Spinal cord (tissue), 10 donors: ENCODE results near the gene FOXJ1. TPM values are rescaled to one million over a fixed set of nuclear protein-coding genes. Genes with fewer than 3 reads are reported as not detected.

Source experiments
- DNase-seq, 6 donors: peaks; one replicate each; pipeline versions ENCODE4 v3.0.0 to v3.0.0-alpha.2; 2013 to 2015; ENCODE audit warnings: low spot score in 6 of 6, low read depth in 4 of 6
- H3K27ac ChIP-seq: one replicate; pipeline ENCODE4 v1.5.1; 2013; ENCODE audit warnings: low read depth, low read length, control low read depth
- H3K27me3 ChIP-seq: one replicate; pipeline ENCODE4 v1.6.1; 2013; ENCODE audit warnings: low read length; ENCODE audit not compliant: control insufficient read depth, insufficient read depth
- H3K36me3 ChIP-seq: one replicate; pipeline ENCODE4 v1.6.1; 2013; ENCODE audit warnings: low read length; ENCODE audit not compliant: control insufficient read depth, insufficient read depth
- H3K4me1 ChIP-seq: one replicate; pipeline ENCODE4 v1.6.1; 2013; ENCODE audit warnings: low read length; ENCODE audit not compliant: control insufficient read depth, insufficient read depth
- H3K4me3 ChIP-seq: one replicate; pipeline ENCODE4 v1.5.1; 2013; ENCODE audit warnings: low read depth, low read length, control low read depth
- H3K9me3 ChIP-seq: one replicate; pipeline ENCODE4 v1.6.1; 2013; ENCODE audit warnings: low read length; ENCODE audit not compliant: control insufficient read depth, insufficient read depth
- WGBS: methylation state at CpG from one replicate; pipeline ENCODE4 v1.1.5; 2013; ENCODE audit warnings: missing lambda C conversion rate; ENCODE audit not compliant: insufficient coverage; 5-methylcytosine and 5-hydroxymethylcytosine counted together
- polyA plus RNA-seq, 2 donors: library from polyadenylated mRNA; unstranded; fragments of 120-200 nt; gene quantifications; one replicate each; pipeline ENCODE4 v1.2.1, GENCODE V29; 2013; ENCODE audit not compliant: insufficient read length in 2 of 2
- total RNA-seq, 2 donors: library from RNA; depleted of rRNA in 1 of 2; stranded (reverse); fragments of 120-200 nt in 1 of 2; fragments of >200 nt in 1 of 2; gene quantifications; one replicate each; pipeline versions ENCODE4 v1.2.3 to v1.2.4, GENCODE V29; 2013 to 2014
- donor health status: healthy.

FOXJ1 gene
- total and polyA plus RNA-seq, 4 donors: 4.6 to 41.0 (median 26.0) TPM

DNA sequence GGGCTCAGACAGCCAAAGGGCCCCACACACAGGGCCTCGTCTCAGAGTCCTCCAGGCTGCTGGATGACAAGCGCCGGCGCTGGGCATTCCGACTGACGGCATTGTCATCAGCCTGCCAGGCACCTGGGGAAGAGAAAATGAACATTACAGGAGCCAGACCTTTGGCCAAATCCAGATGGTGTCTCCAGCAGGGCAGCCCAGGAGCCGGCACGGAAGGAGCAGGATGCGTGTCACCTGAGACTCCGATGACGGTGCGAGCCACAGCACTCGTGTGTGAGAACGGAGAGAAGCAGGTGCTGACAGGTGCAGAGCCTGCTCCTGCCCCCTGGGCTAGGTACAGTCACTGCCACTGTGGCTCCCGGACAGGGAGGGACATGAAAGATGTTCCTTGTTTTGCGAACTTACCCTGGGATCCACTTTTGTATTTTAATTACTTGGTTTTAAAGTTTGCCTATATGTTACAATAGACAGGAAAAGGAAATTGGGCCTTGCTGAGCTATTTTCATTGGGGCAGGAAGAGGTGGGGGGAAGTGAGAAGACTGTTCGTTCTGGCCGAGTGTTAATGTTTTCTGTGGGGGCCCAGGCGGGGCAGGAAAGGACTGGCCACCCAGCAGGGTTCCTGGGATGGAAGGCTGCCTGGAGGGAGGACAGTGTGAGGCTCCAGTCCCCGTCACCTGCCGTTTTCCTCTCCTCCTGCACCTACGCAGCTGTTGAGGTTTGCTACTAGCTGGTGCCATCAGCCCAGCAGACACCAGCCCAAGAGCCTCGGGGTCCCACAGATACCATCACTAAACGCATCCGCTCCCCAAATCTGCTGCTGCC, 4.4 kb upstream of the FOXJ1 start:
- H3K9me3 ChIP-seq: no peaks in the 10 kb centered on the region
- H3K4me3 ChIP-seq: no peak overlapping the region
- DNase-seq: no peak
- WGBS: 81% methylated on average over 24 of the region's 25 CpGs
- peaks cover 51% of the 10 kb centered on the region for H3K36me3 ChIP-seq
- H3K27ac ChIP-seq: peak overlapping the region; percentile 6
- H3K4me1 ChIP-seq: peaks cover 50% of the 10 kb centered on the region
- H3K27me3 ChIP-seq: peaks cover 7% of the 10 kb centered on the region

- H3K27me3 ChIP-seq: peaks cover 31% of the 10 kb centered on the region
- H3K4me3 ChIP-seq: no peak overlapping the region
- peaks cover 77% of the 10 kb centered on the region for H3K4me1 ChIP-seq
- DNase-seq: no peak
- WGBS: 82% methylated on average over 4 of the region's 6 CpGs
- no peak overlapping the region for H3K27ac ChIP-seq
- H3K9me3 ChIP-seq: no peaks in the 10 kb centered on the region
- H3K36me3 ChIP-seq: peaks cover 45% of the 10 kb centered on the region
Measured at GRCh38 chr17:76142585-76143041, 1.6 kb upstream of the FOXJ1 start.

DNA sequence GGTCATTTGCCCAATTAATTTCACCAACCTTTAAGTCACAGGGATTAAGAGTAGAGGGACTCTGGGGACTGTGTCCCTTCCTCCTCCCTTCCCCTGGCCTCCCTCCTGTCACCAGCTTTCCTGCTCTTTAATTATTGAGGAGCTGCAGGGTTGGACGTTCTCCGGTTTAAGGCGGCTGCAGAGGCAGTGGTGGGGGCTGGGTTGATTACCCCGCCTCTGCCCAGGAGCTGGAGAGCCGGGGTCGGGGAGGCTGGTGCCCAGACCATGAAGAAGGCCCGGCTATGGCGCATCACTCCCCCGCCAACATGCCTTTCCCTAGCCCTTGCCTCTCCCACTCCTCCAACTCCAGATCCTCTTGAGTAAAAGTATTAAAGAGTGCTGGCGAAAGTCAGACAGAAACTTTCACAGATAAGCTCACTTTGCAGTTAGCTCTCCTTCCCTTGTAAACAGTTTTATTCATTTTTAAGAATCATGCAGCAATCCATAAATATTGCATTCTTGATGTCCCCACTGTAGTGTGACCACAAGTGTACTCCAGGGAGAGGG, 1.1 kb upstream of the FOXJ1 start:
- Histone ChIP-seq H3K4me3 (no peak overlapping the region), H3K27ac (no peak overlapping the region), H3K27me3 (peaks cover 36% of the 10 kb centered on the region), H3K4me1 (peaks cover 78% of the 10 kb centered on the region), H3K9me3 (no peaks in the 10 kb centered on the region), H3K36me3 (peaks cover 45% of the 10 kb centered on the region)
- peak in 2 of 6 donors; percentile 23 to 34 for DNase-seq
- WGBS: 10% methylated on average over 2 of the region's 10 CpGs

DNA sequence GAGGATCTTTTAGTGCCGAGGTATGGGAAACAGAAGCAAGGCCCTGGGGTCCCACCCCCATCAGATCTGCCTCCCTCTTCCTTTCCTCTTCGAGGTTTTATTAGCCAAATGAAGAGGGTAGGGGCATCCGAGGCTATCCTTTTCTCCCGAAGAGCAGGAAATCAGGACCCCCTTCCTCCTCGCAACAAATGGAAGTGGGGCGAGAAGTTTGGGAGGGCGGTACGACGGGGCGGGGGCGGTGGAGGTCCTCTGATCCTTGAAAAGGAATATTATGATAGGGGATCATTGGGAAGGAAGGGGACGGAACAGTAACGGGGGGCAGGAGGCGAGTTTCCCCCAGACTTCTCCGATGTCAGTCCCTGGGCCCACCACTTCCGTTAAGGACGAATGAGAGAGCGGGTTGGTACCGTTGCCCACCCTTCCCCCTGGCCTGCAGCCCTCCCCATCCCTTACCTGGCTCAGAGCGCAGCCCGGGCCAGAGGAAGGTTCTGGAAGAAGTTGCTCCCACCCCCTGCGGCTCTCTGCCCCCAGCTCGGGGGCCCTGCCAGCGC, 309 bp downstream of the FOXJ1 start:
- Histone ChIP-seq H3K27me3 (peaks cover 40% of the 10 kb centered on the region), H3K27ac (peak overlapping the region; percentile 33)
- 7% methylated on average over 13 of the region's 24 CpGs for whole genome bisulfite sequencing

DNA sequence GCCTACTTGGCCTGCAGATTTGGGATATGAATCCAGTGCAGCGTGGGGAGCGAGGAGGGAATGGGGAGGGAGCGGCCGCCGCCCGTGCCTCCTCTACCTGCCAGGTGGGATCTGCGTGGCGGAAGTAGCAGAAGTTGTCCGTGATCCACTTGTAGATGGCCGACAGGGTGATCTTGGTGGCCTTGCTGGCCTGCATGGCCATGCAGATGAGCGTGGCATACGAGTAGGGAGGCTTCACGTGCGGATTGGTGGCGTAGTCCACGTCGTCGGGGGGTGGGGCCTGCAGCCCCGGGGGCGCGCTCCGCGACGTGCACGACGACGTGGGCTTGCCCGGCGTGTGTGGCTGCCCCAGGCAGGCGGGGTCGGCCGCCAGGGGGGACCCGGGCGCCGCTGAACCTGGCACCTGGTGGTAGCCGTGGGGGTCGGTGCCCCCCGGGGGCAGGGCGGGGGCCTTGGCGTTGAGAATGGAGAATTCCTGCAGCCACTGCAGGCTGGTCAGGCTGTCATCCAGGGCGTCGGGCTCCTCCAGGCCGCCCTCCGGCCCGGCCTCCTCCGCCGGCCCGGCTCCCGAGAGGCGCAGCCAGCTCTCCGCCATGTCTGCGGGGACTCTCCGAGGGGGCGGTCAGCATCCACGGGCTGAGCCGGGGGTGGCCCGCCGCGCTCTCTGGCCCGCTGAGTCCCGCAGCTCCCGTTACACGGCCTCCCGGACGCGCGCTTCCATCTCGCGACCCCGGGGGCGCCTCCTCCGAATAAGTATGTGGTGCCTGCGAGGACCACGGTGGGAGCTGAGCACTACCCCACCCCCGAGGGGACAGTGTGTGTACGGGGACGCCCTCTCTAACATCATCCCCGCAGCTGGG, 1.0 kb downstream of the FOXJ1 start:
- Histone ChIP-seq H3K27me3 (peaks cover 40% of the 10 kb centered on the region), H3K9me3 (no peaks in the 10 kb centered on the region), H3K27ac (no peak overlapping the region), H3K4me3 (peak overlapping the region; percentile 53), H3K4me1 (peaks cover 89% of the 10 kb centered on the region), H3K36me3 (peaks cover 35% of the 10 kb centered on the region)
- WGBS: 15% methylated on average over 72 of the region's 78 CpGs
- peak in 1 of 6 donors; percentile 53 for DNase-seq

More for the DNA sequence above, 309 bp downstream of the FOXJ1 start:
- no peak for DNase-seq
- H3K9me3 ChIP-seq: no peaks in the 10 kb centered on the region
- H3K4me1 ChIP-seq: peaks cover 87% of the 10 kb centered on the region
- H3K36me3 ChIP-seq: peaks cover 42% of the 10 kb centered on the region
- peak overlapping the region; percentile 53 for H3K4me3 ChIP-seq

DNA sequence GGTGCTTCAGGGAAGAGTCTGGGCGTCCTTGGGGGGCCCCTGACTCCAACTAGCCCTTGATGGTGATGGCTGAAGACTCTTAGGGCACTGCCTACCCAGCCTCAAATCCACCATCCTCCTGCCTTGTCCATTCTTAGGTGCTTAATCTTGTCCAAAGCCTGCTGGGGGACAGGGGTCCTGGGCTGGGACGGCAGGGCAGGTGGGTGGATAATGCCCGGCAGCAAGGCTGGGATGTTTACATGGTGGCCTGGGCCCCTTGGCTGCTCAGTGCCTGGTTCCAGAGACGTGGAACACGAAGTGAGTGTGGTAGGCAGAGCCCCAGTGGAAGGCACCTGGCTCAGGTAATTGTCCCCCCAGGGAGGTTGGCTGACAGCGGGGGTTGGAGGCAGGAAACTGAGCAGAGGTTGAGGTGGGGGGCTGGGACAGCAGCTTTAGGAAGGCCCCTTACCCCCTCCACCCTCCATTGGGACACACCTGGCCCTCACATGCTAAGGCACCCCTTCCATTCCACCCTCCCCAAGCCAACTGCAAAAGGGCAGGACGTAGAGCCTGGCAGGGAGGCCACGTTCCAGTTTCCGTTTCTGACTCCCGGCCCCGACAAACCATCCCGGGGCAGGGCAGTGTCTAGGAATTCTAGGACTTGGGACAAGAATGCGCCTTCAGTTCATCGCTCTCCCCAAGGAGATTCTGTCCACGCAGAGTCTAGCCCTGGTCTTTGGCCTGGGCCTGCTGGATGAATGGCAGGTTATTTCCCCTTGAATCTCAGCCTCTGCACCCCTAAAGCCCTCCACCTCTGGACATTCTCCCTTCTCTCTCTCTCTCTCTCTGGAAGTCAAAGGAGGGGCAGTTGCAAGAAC, 1.9 kb downstream of the FOXJ1 start:
- peak overlapping the region; percentile 2 for H3K4me3 ChIP-seq
- peak in 1 of 6 donors; percentile 37 for DNase-seq
- no peaks in the 10 kb centered on the region for H3K9me3 ChIP-seq
- peaks cover 42% of the 10 kb centered on the region for H3K27me3 ChIP-seq
- WGBS: 39% methylated on average over 14 of the region's 15 CpGs
- peaks cover 95% of the 10 kb centered on the region for H3K4me1 ChIP-seq
- H3K27ac ChIP-seq: peak overlapping the region; percentile 26
- peaks cover 27% of the 10 kb centered on the region for H3K36me3 ChIP-seq

- H3K27me3 ChIP-seq: peaks cover 42% of the 10 kb centered on the region
- peak in 4 of 6 donors; percentile 68 to 92 (median 84) for DNase-seq
- peak overlapping the region; percentile 26 for H3K27ac ChIP-seq
- 14% methylated on average over 17 of the region's 23 CpGs for WGBS
- no peaks in the 10 kb centered on the region for H3K9me3 ChIP-seq
- H3K4me3 ChIP-seq: peak overlapping the region; percentile 2
- H3K4me1 ChIP-seq: peaks cover 89% of the 10 kb centered on the region
- peaks cover 23% of the 10 kb centered on the region for H3K36me3 ChIP-seq
Measured at GRCh38 chr17:76138234-76138895, 2.7 kb downstream of the FOXJ1 start.

DNA sequence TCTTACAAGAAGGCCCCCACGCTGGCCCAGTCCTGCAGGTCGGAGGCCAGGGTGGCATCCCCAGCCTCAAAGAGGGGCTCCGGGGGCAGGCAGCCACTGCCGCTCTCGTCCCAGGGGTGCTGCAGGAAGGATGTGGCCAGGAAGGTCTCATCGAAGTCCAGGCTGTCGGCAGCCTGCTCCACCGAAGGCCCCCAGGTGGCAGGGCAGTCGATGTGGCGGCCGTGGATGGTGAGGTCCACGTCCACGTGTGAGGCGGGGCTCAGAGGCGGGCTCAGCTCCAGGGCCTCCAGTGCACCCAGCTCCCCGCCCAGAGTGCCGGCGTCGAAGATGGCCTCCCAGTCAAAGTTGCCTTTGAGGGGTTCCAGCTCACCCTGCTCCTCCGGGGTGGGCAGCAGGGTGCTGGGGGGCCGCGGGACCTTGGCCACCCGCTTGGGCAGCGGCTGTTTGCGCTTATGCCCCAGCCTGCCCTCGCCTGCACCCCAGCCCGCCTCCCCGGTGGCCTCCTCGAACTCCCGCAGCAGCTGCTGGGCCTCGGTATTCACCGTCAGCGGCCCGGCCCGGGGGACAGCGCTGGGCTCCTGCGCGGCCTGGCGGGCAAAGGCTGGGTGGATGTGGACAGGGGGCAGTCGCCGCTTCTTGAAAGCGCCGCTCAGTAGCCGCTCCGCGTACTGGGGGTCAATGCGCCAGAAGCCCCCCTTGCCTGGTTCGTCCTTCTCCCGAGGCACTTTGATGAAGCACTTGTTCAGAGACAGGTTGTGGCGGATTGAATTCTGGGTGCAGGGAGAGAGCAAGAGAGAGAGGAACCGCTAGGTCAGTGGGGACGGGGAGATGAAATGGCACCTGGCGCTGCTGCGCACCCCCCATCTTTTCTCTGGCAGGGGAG, 3.5 kb downstream of the FOXJ1 start:
- Histone ChIP-seq H3K27me3 (peaks cover 46% of the 10 kb centered on the region), H3K4me3 (no peak overlapping the region)
- 23% methylated on average over 54 of the region's 54 CpGs for WGBS

More for the DNA sequence above, 3.5 kb downstream of the FOXJ1 start:
- H3K4me1 ChIP-seq: peaks cover 87% of the 10 kb centered on the region
- H3K27ac ChIP-seq: peak overlapping the region; percentile 26
- H3K9me3 ChIP-seq: no peaks in the 10 kb centered on the region
- no peak for DNase-seq
- peaks cover 18% of the 10 kb centered on the region for H3K36me3 ChIP-seq
